ENCODE measurements around the gene UQCC5.

Gene UQCC5

GRCh38 chr3:52504977-52505376, 31.4 kb upstream of the UQCC5 start:
- DNase-seq (ENCODE audit: low spot score) = no peak

- DNase-seq (ENCODE audit: low spot score) = no peak
Measured at GRCh38 chr3:52506266-52506966, 30.0 kb upstream of the UQCC5 start.

- DNase-seq (ENCODE audit: low spot score) = no peak
Measured at GRCh38 chr3:52507359-52507758, 29.0 kb upstream of the UQCC5 start.

- DNase-seq (ENCODE audit: low spot score) = no peak
Measured at GRCh38 chr3:52509753-52510328, 26.6 kb upstream of the UQCC5 start.

GRCh38 chr3:52511509-52511908, 24.9 kb upstream of the UQCC5 start:
- DNase-seq (ENCODE audit: low spot score) = no peak

- no peak for DNase-seq (ENCODE audit: low spot score)
Measured at GRCh38 chr3:52512105-52512504, 24.3 kb upstream of the UQCC5 start.

GRCh38 chr3:52512727-52513126, 23.7 kb upstream of the UQCC5 start:
- no peak for DNase-seq (ENCODE audit: low spot score)

GRCh38 chr3:52513281-52513680, 23.1 kb upstream of the UQCC5 start:
- DNase-seq (ENCODE audit: low spot score) = no peak

- DNase-seq (ENCODE audit: low spot score) = no peak
Measured at GRCh38 chr3:52514576-52514975, 21.8 kb upstream of the UQCC5 start.

- no peak for DNase-seq (ENCODE audit: low spot score)
Measured at GRCh38 chr3:52515192-52515591, 21.2 kb upstream of the UQCC5 start.

GRCh38 chr3:52516509-52517195, 19.8 kb upstream of the UQCC5 start:
- DNase-seq (ENCODE audit: low spot score) = no peak

- DNase-seq (ENCODE audit: low spot score) = no peak
Measured at GRCh38 chr3:52517796-52518722, 18.3 kb upstream of the UQCC5 start.

- DNase-seq (ENCODE audit: low spot score) = no peak
Measured at GRCh38 chr3:52518723-52519444, 17.5 kb upstream of the UQCC5 start.

- DNase-seq (ENCODE audit: low spot score) = no peak
Measured at GRCh38 chr3:52519445-52520140, 16.8 kb upstream of the UQCC5 start.

- DNase-seq (ENCODE audit: low spot score) = no peak
Measured at GRCh38 chr3:52520141-52520667, 16.2 kb upstream of the UQCC5 start.

GRCh38 chr3:52520716-52521487, 15.5 kb upstream of the UQCC5 start:
- DNase-seq (ENCODE audit: low spot score) = no peak

GRCh38 chr3:52521488-52521824, 14.9 kb upstream of the UQCC5 start:
- DNase-seq (ENCODE audit: low spot score) = no peak

- no peak for DNase-seq (ENCODE audit: low spot score)
Measured at GRCh38 chr3:52521881-52522650, 14.3 kb upstream of the UQCC5 start.

- no peak for DNase-seq (ENCODE audit: low spot score)
Measured at GRCh38 chr3:52522651-52523251, 13.7 kb upstream of the UQCC5 start.

Data from hematopoietic multipotent progenitor cell treated with erythropoietin and hydrocortisone succinate and interleukin-3 and kit ligand, for 15 days (in vitro differentiated cells).